ENCODE results near the gene GNAS.
A peak's percentile ranks its signal among the peaks of the same experiment; 100 is the strongest.

The GNAS gene

DNA sequence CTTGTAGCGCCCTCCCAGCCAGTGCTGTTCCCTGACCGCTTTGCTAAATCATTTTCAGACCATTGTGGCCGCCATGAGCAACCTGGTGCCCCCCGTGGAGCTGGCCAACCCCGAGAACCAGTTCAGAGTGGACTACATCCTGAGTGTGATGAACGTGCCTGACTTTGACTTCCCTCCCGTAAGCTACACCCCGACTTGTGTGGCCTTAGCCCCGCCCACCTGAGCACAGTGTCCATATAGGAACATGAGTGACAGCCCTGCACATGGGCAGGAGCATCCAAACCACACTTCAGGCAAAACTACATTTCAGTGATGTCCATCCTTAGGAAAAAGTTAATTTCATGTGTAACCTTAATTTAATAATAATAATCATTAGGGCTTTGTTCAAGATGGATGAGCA lies 51.1 kb downstream of the GNAS start:
- Histone ChIP-seq H3K4me1 (ENCODE audit: control insufficient read depth in 1 of 2, insufficient read depth in 1 of 2, low read depth in 1 of 2, low read length in 1 of 2) (peaks cover 28 to 29% of the 10 kb centered on the region in 2 experiments), H3K4me3 (ENCODE audit: low read depth in 1 of 2, low read length in 1 of 2) (no peak overlapping the region), H3K9me3 (no peaks in the 10 kb centered on the region), H3K27ac (no peak overlapping the region), H3K36me3 (peaks cover 57% of the 10 kb centered on the region), H3K27me3 (no peaks in the 10 kb centered on the region)
- TF ChIP-seq, protein P1, sequence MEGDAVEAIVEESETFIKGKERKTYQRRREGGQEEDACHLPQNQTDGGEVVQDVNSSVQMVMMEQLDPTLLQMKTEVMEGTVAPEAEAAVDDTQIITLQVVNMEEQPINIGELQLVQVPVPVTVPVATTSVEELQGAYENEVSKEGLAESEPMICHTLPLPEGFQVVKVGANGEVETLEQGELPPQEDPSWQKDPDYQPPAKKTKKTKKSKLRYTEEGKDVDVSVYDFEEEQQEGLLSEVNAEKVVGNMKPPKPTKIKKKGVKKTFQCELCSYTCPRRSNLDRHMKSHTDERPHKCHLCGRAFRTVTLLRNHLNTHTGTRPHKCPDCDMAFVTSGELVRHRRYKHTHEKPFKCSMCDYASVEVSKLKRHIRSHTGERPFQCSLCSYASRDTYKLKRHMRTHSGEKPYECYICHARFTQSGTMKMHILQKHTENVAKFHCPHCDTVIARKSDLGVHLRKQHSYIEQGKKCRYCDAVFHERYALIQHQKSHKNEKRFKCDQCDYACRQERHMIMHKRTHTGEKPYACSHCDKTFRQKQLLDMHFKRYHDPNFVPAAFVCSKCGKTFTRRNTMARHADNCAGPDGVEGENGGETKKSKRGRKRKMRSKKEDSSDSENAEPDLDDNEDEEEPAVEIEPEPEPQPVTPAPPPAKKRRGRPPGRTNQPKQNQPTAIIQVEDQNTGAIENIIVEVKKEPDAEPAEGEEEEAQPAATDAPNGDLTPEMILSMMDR (IDR thresholded peaks at IDR 0.05): no peak

DNA sequence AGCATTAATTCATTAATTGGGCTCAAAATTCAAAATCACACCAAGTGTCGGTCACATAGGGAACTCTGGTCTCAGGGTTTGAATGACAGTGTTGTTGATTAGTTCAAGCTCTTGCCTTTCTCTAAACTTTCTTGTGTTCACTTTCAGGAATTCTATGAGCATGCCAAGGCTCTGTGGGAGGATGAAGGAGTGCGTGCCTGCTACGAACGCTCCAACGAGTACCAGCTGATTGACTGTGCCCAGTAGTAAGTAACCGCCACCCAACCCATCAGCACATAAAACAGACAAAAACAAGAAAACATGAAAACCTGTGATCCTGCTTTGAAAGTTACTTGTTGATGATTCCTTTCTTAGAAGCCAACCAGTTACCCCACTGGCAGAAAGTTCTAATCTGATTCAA lies 52.7 kb downstream of the GNAS start:
- H3K36me3 ChIP-seq: peaks cover 62% of the 10 kb centered on the region
- H3K4me3 ChIP-seq (ENCODE audit: low read depth in 1 of 2, low read length in 1 of 2): no peak overlapping the region
- H3K9me3 ChIP-seq: no peaks in the 10 kb centered on the region
- H3K27ac ChIP-seq: no peak overlapping the region
- no peaks in the 10 kb centered on the region for H3K27me3 ChIP-seq
- TF ChIP-seq, protein P1 (IDR thresholded peaks at IDR 0.05): no peak
- peaks cover 31 to 32% of the 10 kb centered on the region in 2 experiments for H3K4me1 ChIP-seq (ENCODE audit: control insufficient read depth in 1 of 2, insufficient read depth in 1 of 2, low read depth in 1 of 2, low read length in 1 of 2)

- H3K4me1 ChIP-seq (ENCODE audit: control insufficient read depth in 1 of 2, insufficient read depth in 1 of 2, low read depth in 1 of 2, low read length in 1 of 2): peaks cover 31 to 32% of the 10 kb centered on the region in 2 experiments
- H3K9me3 ChIP-seq: peaks cover 3% of the 10 kb centered on the region
- H3K27me3 ChIP-seq: no peaks in the 10 kb centered on the region
- TF ChIP-seq, protein P1 (IDR thresholded peaks at IDR 0.05): no peak
- H3K27ac ChIP-seq: peak overlapping the region; percentile 77
- H3K4me3 ChIP-seq (ENCODE audit: low read depth in 1 of 2, low read length in 1 of 2): peak overlapping the region in 1 of 2 experiments; percentile 22
- peaks cover 67% of the 10 kb centered on the region for H3K36me3 ChIP-seq
Observed at GRCh38 chr20:58906111-58906510, 53.6 kb downstream of the GNAS start.

DNA sequence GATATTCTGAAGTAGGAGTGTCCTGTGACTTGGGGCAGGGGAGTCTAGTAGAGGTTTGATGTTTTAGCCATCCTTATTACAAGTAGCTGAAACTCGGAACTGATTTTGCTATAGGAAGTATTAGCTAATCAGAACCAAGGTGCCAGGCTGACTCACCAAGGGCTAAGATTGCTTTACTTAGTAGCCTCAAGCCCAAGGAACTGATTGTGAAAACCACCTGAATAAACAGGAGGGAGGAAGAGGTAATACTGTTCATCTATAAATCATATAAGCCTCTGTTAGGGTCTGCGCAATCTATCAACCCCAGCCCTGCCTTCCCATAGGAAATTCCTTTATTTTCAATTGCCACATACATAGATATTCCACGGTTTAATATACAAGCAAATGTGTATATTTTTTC lies 54.4 kb downstream of the GNAS start:
- Histone ChIP-seq H3K9me3 (peaks cover 3% of the 10 kb centered on the region), H3K36me3 (peaks cover 69% of the 10 kb centered on the region), H3K27me3 (no peaks in the 10 kb centered on the region), H3K4me1 (ENCODE audit: control insufficient read depth in 1 of 2, insufficient read depth in 1 of 2, low read depth in 1 of 2, low read length in 1 of 2) (peaks cover 31 to 32% of the 10 kb centered on the region in 2 experiments), H3K4me3 (ENCODE audit: low read depth in 1 of 2, low read length in 1 of 2) (peak overlapping the region; percentile 22 to 27), H3K27ac (peak overlapping the region; percentile 77)
- TF ChIP-seq, protein P1 (IDR thresholded peaks at IDR 0.05): no peak

DNA sequence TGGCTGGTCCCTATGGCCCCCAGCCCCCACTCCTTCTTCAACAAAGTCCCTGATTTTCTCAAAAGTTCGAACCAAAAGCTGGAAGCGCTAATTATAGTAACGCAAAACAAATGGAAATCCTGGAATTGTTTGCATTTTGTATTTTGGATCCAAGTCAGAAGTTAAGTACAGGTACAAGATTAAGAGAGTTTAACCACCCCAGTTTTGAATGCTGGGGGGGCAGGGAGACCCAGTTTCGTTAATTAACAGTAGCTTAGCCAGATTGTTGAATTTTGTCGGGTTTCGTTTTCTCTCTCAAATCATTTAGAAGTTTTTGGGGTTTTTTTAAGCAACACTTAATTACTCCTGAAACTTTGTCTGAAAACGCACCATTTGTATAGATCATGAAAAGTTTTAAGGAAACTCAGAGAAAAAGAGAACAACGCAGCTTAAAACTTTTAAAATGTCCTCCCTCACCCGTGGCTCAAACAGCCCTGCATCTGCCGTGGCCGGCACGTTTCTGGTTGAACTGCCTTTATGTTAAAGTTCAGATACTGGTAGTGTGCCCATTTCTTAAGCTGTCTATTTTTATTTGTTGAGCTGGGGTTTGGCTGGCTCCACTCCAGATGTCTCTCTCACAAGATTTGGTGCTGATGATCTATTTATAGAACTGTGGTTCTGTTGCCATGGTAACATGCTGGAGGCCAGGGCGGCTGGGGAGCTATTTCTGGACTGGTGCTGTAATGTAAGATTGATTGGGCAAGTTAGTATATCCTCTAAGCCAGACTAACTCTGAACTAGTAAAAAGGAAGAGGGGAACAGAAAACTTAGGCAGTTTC lies 55.0 kb downstream of the GNAS start:
- TF ChIP-seq, protein P1 (IDR thresholded peaks at IDR 0.05): no peak
- H3K27ac ChIP-seq: peak overlapping the region; percentile 77
- H3K4me3 ChIP-seq (ENCODE audit: low read depth in 1 of 2, low read length in 1 of 2): peak overlapping the region; percentile 22 to 27
- peaks cover 32 to 33% of the 10 kb centered on the region in 2 experiments for H3K4me1 ChIP-seq (ENCODE audit: control insufficient read depth in 1 of 2, insufficient read depth in 1 of 2, low read depth in 1 of 2, low read length in 1 of 2)
- H3K27me3 ChIP-seq: no peaks in the 10 kb centered on the region
- H3K36me3 ChIP-seq: peaks cover 71% of the 10 kb centered on the region
- peaks cover 3% of the 10 kb centered on the region for H3K9me3 ChIP-seq
